Measurements from ENCODE around the gene FREM2. TPM values are rescaled to one million over a fixed set of nuclear protein-coding genes. Genes with fewer than 3 reads are reported as not detected.

Gene FREM2
- total RNA-seq, 1 donor from 2014 or later: not detected

DNA sequence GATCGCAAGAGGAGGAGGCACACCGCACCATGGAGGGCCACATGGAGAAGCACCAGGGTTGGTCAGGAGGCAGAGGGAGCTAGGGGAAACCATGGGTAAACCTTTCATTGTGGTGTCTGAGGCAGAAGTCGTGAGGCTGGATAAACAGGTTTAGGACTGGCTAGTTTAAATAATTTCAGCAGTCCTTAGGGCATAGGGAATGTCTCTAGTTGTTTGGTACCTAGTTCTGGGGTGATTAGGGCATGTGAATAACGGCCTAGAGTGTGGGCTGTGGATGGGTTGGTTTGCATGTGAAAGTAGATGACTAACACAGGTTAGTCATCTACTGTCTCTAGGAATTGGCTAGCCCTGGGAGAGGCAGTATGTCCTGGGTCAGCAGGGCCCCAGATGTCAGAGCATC, 201.4 kb downstream of the FREM2 start:
- TF ChIP-seq, protein P1, sequence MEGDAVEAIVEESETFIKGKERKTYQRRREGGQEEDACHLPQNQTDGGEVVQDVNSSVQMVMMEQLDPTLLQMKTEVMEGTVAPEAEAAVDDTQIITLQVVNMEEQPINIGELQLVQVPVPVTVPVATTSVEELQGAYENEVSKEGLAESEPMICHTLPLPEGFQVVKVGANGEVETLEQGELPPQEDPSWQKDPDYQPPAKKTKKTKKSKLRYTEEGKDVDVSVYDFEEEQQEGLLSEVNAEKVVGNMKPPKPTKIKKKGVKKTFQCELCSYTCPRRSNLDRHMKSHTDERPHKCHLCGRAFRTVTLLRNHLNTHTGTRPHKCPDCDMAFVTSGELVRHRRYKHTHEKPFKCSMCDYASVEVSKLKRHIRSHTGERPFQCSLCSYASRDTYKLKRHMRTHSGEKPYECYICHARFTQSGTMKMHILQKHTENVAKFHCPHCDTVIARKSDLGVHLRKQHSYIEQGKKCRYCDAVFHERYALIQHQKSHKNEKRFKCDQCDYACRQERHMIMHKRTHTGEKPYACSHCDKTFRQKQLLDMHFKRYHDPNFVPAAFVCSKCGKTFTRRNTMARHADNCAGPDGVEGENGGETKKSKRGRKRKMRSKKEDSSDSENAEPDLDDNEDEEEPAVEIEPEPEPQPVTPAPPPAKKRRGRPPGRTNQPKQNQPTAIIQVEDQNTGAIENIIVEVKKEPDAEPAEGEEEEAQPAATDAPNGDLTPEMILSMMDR (IDR thresholded peaks at IDR 0.05; ENCODE audit: borderline replicate concordance): no peak
- no peaks in the 10 kb centered on the region for H3K4me1 ChIP-seq
- H3K27me3 ChIP-seq (ENCODE audit: low read depth): peaks cover 12% of the 10 kb centered on the region
- H3K27ac ChIP-seq (replicated peaks): no peak overlapping the region
- intact Hi-C loops (cut with micrococcal nuclease): no loop called here
- no peaks in the 10 kb centered on the region for H3K36me3 ChIP-seq
- H3K4me3 ChIP-seq: no peak overlapping the region
- DNase-seq: no peak
- H3K9me3 ChIP-seq (replicated peaks): peaks cover under 1% of the 10 kb centered on the region

DNA sequence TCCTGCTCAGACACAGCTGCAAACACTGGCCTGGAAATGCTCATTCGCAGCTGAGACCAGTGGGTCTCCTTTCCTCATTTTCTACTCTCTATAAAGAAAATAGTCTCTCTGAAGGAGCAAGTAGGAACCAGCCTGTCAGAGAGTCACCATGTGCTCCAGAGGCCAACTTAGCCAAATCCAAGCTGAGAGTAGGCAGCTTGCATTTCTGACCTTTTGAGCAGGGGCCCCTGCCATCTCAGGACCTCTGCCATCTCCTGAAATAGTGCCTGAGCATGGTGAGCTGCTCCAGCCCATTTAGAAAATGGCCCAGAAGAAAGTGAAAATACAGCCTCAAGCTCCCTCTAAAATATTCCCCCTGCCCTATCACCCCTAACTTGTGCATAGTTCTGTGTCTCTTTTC, 208.2 kb downstream of the FREM2 start:
- Histone ChIP-seq H3K4me3 (no peak overlapping the region), H3K27me3 (ENCODE audit: low read depth) (no peaks in the 10 kb centered on the region), H3K4me1 (no peaks in the 10 kb centered on the region), H3K27ac (replicated peaks) (no peak overlapping the region), H3K9me3 (replicated peaks) (peaks cover 10% of the 10 kb centered on the region), H3K36me3 (no peaks in the 10 kb centered on the region)
- no peak for DNase-seq
- intact Hi-C loops (cut with micrococcal nuclease): no loop called here
- TF ChIP-seq, protein P1 (IDR thresholded peaks at IDR 0.05; ENCODE audit: borderline replicate concordance): no peak

DNA sequence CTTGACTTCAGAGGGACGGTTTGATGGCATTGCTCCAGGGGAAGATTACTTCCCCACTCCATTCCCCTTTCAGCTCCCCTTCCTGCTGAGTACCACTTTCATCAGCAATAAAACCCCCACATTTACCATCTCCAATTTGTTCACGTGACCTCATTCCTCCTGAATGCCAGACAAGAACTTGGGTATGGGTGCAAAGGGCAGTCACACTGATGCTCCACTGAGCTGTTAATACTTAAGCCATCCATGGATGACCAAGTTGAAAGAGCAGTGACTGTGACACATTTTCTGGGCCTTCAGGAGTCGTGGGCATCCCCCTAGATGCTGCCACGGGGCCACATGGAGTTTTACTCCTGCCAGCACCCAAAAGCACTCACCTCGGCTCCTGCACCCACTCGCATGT, 210.6 kb downstream of the FREM2 start:
- intact Hi-C loops (cut with micrococcal nuclease): no loop called here
- no peak for DNase-seq
- H3K27ac ChIP-seq (replicated peaks): no peak overlapping the region
- H3K4me3 ChIP-seq: no peak overlapping the region
- H3K4me1 ChIP-seq: no peaks in the 10 kb centered on the region
- no peaks in the 10 kb centered on the region for H3K27me3 ChIP-seq (ENCODE audit: low read depth)
- H3K36me3 ChIP-seq: no peaks in the 10 kb centered on the region
- peaks cover 10% of the 10 kb centered on the region for H3K9me3 ChIP-seq (replicated peaks)
- TF ChIP-seq, protein P1 (IDR thresholded peaks at IDR 0.05; ENCODE audit: borderline replicate concordance): no peak

DNA sequence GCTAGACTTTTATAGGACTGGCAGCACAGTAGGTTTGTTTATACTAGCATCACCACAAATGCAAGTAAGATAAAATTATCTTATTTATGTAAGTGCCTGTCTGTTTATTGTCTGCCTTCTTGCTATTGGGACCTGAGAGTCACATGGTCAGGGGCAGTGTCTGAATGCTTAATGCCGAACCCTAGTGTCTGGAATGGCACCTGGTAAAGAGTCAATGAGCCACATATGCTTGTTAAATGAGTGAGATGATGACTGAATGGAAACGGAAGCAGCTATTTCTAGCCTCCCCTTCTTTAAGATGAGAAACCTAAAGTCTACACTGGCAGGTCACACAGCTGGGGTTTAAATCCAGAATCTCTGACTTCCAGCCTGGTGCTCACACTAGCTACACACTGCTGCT, 211.6 kb downstream of the FREM2 start:
- DNase-seq: no peak
- intact Hi-C loops (cut with micrococcal nuclease): no loop called here
- no peaks in the 10 kb centered on the region for H3K27me3 ChIP-seq (ENCODE audit: low read depth)
- H3K36me3 ChIP-seq: no peaks in the 10 kb centered on the region
- TF ChIP-seq, protein P1 (IDR thresholded peaks at IDR 0.05; ENCODE audit: borderline replicate concordance): no peak
- no peaks in the 10 kb centered on the region for H3K4me1 ChIP-seq
- H3K9me3 ChIP-seq (replicated peaks): peaks cover 8% of the 10 kb centered on the region
- H3K4me3 ChIP-seq: no peak overlapping the region
- no peak overlapping the region for H3K27ac ChIP-seq (replicated peaks)

DNA sequence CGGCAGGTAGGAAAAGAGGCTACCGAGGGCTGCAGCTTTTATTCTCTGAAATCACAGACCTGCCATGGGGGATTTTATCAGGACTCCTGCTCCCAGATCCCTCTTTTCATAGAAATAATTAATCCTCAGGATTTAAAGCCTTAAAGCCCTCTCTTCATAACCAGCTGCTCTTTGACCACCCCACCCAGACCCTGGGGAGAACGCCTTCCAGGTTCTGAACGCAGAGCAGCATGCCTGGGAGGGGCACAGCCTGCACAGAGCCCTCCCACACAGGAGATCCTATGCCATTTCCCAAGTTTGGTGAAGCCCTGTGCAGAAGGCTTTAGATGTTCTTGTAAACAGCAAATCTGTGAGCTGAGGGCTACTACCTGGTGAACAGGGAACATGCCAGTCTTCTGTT, 212.7 kb downstream of the FREM2 start:
- Histone ChIP-seq H3K27me3 (ENCODE audit: low read depth) (no peaks in the 10 kb centered on the region), H3K27ac (replicated peaks) (no peak overlapping the region), H3K4me3 (no peak overlapping the region), H3K9me3 (replicated peaks) (no peaks in the 10 kb centered on the region), H3K4me1 (no peaks in the 10 kb centered on the region), H3K36me3 (no peaks in the 10 kb centered on the region)
- intact Hi-C loops (cut with micrococcal nuclease): no loop called here
- no peak for DNase-seq
- TF ChIP-seq, protein P1 (IDR thresholded peaks at IDR 0.05; ENCODE audit: borderline replicate concordance): no peak

DNA sequence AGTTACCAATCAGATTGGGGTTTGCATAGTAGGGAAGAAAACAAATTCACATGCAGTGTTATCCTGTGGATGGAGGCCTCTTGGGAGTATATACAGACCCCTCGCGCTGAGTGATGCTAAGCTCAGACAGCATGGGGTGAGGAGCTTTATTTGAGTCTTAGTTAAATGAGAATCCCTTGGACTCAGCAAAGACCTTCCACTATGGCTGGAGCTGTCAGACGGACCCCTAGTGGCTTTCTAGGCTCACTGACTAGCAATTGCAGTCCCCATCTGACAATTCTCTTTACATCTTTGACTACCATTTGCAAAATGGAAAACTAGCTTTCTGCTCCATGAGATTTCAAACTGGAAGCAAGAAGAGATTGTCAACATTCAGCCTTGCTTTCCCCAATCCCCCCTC, 213.3 kb downstream of the FREM2 start:
- H3K4me1 ChIP-seq: no peaks in the 10 kb centered on the region
- no peaks in the 10 kb centered on the region for H3K9me3 ChIP-seq (replicated peaks)
- H3K36me3 ChIP-seq: no peaks in the 10 kb centered on the region
- intact Hi-C loops (cut with micrococcal nuclease): no loop called here
- no peak for DNase-seq
- H3K4me3 ChIP-seq: no peak overlapping the region
- TF ChIP-seq, protein P1 (IDR thresholded peaks at IDR 0.05; ENCODE audit: borderline replicate concordance): no peak
- no peaks in the 10 kb centered on the region for H3K27me3 ChIP-seq (ENCODE audit: low read depth)
- H3K27ac ChIP-seq (replicated peaks): no peak overlapping the region

Data from left ventricle myocardium inferior (tissue), 1 donor.